Neural crest cell (in vitro differentiated cells): ENCODE data around the gene DNAJC5. TPM values are rescaled to one million over a fixed set of nuclear protein-coding genes. Genes with fewer than 3 reads are reported as not detected.
A peak's percentile ranks its signal among the peaks of the same experiment; 100 is the strongest.
"Not testable (repeated sequence)": the region's sequence is repeated elsewhere in the genome, so short reads cannot be mapped to it uniquely, and the experiment has no call there.

Experiments
- DNase-seq: peaks from one replicate; pipeline ENCODE4 v3.0.0; 2021; ENCODE audit warnings: low read depth, mixed read lengths, low spot score
- H3K27ac Mint-ChIP-seq: one replicate; pipeline ENCODE4 v1.8.0; 2021; ENCODE audit warnings: mild to moderate bottlenecking, mixed read lengths; ENCODE audit not compliant: unreplicated experiment
- H3K27me3 Mint-ChIP-seq: 2 replicates; pipeline ENCODE4 v1.8.0; 2021; ENCODE audit warnings: low read depth, mild to moderate bottlenecking, mixed read lengths
- H3K36me3 Mint-ChIP-seq: 2 replicates; pipeline ENCODE4 v1.8.0; 2021; ENCODE audit warnings: low read depth, mild to moderate bottlenecking, mixed read lengths
- H3K4me1 Mint-ChIP-seq: 2 replicates; pipeline ENCODE4 v1.8.0; 2021; ENCODE audit warnings: mixed read lengths
- H3K4me3 Mint-ChIP-seq: one replicate; pipeline ENCODE4 v1.8.0; 2021; ENCODE audit warnings: mild to moderate bottlenecking, mixed read lengths
- H3K9me3 Mint-ChIP-seq: 2 replicates; pipeline ENCODE4 v1.8.0; 2021; ENCODE audit warnings: mixed read lengths
- total RNA-seq: library from RNA; stranded (reverse); gene quantifications from 2 replicates; pipeline ENCODE4 v1.2.1, GENCODE V29; 2021
- TF ChIP-seq, protein P1 (sequence below): fragments of 200-600 bp; sonication (generic); conservative IDR thresholded peaks from 2 replicates; pipeline ENCODE4 v1.5.0; 2021; ENCODE audit warnings: antibody characterized with exemption, mild to moderate bottlenecking

Gene DNAJC5
- total RNA-seq, 1 donor from 2014 or later: 46.9 TPM

DNA sequence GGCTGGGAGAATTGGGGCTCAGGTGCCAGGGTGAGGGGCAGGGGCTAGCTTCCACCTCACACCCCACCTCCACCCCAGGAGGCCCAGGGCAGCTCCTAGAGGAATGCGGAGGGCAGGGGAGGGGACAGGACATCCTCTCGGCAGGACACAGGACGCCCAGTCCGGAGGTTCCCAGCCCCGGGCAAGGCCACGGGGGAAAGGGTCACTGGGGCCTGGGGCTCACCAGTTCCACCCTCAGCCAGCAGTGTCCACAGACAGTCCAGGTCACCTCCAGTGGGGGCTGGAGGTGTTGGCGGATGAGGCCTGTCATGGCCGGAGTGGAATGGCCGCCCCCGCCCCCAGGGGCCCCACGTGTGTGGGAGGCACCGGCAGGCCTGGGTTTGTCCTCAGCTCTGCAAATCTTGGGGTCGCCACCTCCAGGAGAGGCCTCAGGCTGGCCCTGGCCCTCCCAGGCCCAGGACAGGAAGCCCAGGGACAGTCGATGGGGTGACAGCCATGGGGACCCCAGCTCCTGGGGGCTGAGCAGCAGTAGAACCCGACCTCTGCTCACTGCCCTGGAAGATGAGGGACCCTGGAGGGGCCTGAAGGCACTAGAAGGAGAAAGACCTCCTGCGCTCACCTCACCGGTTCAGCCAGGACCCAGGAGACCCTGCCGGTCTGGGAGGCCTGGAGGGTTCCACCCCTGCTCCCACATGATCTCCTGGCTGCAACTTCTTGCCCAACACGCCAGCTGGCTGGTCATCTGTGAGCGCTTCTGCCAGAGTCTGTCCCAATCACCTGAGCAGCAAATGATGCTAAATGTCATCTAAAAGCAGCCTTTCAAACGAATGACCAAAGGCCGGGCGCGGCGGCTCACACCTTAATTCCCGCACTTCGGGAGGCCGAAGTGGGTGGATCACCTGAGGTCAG, 46.7 kb upstream of the DNAJC5 start:
- Mint-ChIP-seq H3K27ac (no peak overlapping the region), H3K4me1 (peaks cover 8% of the 10 kb centered on the region), H3K9me3 (no peaks in the 10 kb centered on the region), H3K4me3 (no peak overlapping the region), H3K36me3 (no peaks in the 10 kb centered on the region), H3K27me3 (no peaks in the 10 kb centered on the region)
- DNase-seq: no peak
- TF ChIP-seq, protein P1, sequence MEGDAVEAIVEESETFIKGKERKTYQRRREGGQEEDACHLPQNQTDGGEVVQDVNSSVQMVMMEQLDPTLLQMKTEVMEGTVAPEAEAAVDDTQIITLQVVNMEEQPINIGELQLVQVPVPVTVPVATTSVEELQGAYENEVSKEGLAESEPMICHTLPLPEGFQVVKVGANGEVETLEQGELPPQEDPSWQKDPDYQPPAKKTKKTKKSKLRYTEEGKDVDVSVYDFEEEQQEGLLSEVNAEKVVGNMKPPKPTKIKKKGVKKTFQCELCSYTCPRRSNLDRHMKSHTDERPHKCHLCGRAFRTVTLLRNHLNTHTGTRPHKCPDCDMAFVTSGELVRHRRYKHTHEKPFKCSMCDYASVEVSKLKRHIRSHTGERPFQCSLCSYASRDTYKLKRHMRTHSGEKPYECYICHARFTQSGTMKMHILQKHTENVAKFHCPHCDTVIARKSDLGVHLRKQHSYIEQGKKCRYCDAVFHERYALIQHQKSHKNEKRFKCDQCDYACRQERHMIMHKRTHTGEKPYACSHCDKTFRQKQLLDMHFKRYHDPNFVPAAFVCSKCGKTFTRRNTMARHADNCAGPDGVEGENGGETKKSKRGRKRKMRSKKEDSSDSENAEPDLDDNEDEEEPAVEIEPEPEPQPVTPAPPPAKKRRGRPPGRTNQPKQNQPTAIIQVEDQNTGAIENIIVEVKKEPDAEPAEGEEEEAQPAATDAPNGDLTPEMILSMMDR: no peak

- Mint-ChIP-seq H3K36me3 (no peaks in the 10 kb centered on the region), H3K27ac (peak overlapping the region; percentile 58), H3K9me3 (no peaks in the 10 kb centered on the region), H3K4me1 (peaks cover 8% of the 10 kb centered on the region), H3K4me3 (peak overlapping the region; percentile 7), H3K27me3 (no peaks in the 10 kb centered on the region)
- TF ChIP-seq, protein P1: no peak
- DNase-seq: no peak
Observed at GRCh38 chr20:63850689-63851547, 44.0 kb upstream of the DNAJC5 start.

GRCh38 chr20:63851548-63851943, 43.4 kb upstream of the DNAJC5 start:
- H3K9me3 Mint-ChIP-seq, H3K27ac Mint-ChIP-seq, H3K4me1 Mint-ChIP-seq, H3K27me3 Mint-ChIP-seq, H3K36me3 Mint-ChIP-seq, DNase-seq: not testable (repeated sequence)
- H3K4me3 Mint-ChIP-seq: peak overlapping the region; percentile 7

DNA sequence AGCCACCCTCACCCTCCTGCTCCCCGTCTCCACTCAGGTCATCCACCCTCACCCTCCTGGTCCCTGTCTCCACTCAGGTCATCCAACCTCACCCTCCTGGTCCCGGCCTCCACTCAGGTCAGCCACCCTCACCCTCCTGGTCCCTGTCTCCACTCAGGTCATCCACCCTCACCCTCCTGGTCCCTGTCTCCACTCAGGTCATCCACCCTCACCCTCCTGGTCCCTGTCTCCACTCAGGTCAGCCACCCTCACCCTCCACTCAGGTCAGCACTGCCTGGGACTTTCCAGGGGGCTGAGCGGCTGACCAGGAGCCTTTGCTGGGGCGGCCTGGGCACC, 41.2 kb upstream of the DNAJC5 start:
- H3K27me3 Mint-ChIP-seq, H3K9me3 Mint-ChIP-seq, DNase-seq, H3K4me3 Mint-ChIP-seq, H3K27ac Mint-ChIP-seq, H3K36me3 Mint-ChIP-seq: not testable (repeated sequence)
- H3K4me1 Mint-ChIP-seq: peaks cover 30% of the 10 kb centered on the region

DNA sequence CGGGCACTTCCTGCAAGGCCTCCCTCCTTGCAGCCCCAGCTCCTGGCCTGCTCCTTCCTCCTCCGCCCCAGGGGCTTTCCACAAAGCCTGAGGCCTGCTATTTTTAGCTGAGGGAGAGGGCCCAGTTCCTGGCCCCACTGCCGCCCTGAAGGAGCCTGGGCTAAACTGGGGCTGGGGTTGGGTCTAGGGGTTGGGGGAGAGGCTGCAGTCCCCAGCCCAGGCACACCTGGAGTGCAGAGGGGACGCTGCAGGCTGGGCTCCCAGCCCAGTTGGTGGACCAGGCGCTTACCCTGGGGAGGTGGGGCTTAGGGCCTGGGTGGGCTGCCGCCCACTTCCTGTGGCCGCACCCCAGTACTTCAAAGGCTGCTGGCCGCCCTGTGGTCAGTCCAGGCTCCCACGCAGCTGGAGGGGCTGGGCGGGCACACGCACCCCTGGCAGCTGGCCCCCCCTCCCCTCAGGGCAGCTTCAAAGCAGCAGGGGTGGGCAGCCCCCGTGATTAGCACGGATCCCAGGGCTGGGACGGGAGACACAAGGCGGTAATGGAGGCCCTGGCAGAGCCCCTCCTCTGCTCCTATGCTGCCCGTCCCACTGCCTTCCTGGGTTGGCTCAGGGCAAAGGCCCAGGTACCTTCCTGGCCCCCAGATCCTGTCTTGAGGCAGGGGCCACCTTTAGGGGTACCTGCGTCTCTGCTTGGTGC, 40.7 kb upstream of the DNAJC5 start:
- H3K36me3 Mint-ChIP-seq: no peaks in the 10 kb centered on the region
- no peak for DNase-seq
- peaks cover 35% of the 10 kb centered on the region for H3K4me1 Mint-ChIP-seq
- H3K27me3 Mint-ChIP-seq: peaks cover 2% of the 10 kb centered on the region
- H3K4me3 Mint-ChIP-seq: no peak overlapping the region
- H3K9me3 Mint-ChIP-seq: no peaks in the 10 kb centered on the region
- TF ChIP-seq, protein P1: no peak
- no peak overlapping the region for H3K27ac Mint-ChIP-seq

DNA sequence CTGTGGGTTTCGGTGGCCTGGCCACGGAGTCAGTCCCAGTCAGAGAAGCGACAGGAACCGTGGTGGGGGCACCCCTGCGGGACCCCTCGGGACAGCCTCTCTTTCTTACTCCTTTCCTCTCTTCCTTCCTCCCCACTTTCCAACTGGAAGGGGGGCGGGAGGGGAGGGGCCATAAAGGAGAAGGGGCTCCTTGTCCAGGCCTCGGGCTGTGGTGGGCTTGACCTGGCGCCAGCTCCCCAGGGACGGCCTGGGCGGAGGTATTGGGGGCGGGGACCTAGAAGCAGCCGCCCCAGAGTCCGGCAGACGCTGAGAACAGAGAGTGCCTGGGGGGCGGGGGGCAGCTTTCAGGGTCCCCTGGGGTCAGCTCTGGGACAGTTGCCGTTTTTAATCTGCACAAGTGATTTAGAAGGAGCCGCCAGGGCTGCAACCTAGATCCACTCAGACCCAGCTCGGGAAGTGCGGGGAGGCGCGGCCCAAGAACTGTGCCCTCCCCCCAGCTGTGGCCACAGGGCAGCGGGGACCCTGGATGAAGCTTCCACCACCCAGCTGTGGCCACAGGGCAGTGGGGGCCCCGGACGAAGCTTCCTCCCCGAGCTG, 40.1 kb upstream of the DNAJC5 start:
- H3K27me3 Mint-ChIP-seq: peaks cover 2% of the 10 kb centered on the region
- H3K9me3 Mint-ChIP-seq: no peaks in the 10 kb centered on the region
- TF ChIP-seq, protein P1: no peak
- no peak overlapping the region for H3K27ac Mint-ChIP-seq
- no peak for DNase-seq
- peak overlapping the region; percentile 41 for H3K4me3 Mint-ChIP-seq
- peaks cover 39% of the 10 kb centered on the region for H3K4me1 Mint-ChIP-seq
- H3K36me3 Mint-ChIP-seq: no peaks in the 10 kb centered on the region
